ENCODE measurements around the gene MAP2K4. TPM values are rescaled to one million over a fixed set of nuclear protein-coding genes. Genes with fewer than 3 reads are reported as not detected.

MAP2K4 gene
- total RNA-seq, 1 donor from 2014 or later, result 61.9 TPM

DNA sequence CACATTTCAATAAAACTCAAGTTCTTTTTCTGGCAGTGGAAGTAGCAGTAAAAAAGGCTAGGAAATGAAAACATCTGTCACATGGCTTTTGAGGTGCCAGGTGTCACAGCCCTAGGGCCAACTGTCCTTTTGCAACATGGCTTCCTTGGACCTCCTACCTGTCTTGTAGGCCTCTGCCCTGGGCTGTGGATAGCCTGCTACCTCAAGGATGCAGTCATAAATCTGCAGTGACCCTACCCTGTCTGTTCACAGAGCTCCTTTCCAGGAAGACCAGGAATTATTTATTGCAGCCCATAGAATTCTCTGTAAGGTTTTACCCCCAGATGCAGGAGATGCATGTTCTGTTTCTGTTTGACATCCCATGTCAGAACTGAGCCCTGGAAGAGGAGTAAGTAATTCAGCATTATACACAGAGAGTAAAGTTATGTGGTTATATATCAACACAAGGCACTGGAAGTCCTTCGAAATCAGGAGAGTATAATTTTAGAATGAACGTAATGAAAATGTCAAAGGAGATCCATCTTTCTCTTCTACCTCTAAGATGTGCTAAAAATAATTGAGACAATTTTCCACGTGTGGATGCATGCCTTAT, 172.6 kb downstream of the MAP2K4 start:
- Mint-ChIP-seq H3K27me3 (ENCODE audit: insufficient read depth, low read depth) (no peaks in the 10 kb centered on the region), H3K4me1 (no peaks in the 10 kb centered on the region), H3K9me3 (peaks cover 3% of the 10 kb centered on the region), H3K27ac (no peak overlapping the region), H3K4me3 (no peak overlapping the region), H3K36me3 (no peaks in the 10 kb centered on the region)
- H3K79me2 ChIP-seq (ENCODE audit: low read depth), result no peaks in the 10 kb centered on the region
- H3F3A ChIP-seq (ENCODE audit: low read depth), result no peaks in the 10 kb centered on the region
- H3K27me3 ChIP-seq, result no peaks in the 10 kb centered on the region
- no peaks in the 10 kb centered on the region for H3K9me3 ChIP-seq (ENCODE audit: low read depth)
- DNase-seq (ENCODE audit: low spot score), result no peak
- no peak overlapping the region for H3K4me2 ChIP-seq
- no peaks in the 10 kb centered on the region for H3K36me3 ChIP-seq
- no peak overlapping the region for H3K9ac ChIP-seq
- H3K4me3 ChIP-seq, result no peak overlapping the region
- TF ChIP-seq CTCF (IDR thresholded peaks at IDR 0.05) (no peak), EZH2phosphoT487 (IDR thresholded peaks at IDR 0.05) (no peak), EZH2 (IDR thresholded peaks at IDR 0.05) (no peak)
- H2AFZ ChIP-seq (replicated peaks), result no peak overlapping the region
- no peak overlapping the region for H3K27ac ChIP-seq
- no peaks in the 10 kb centered on the region for H3K4me1 ChIP-seq
- no peaks in the 10 kb centered on the region for H4K20me1 ChIP-seq (ENCODE audit: low read depth)

MicroRNAs encoded within 50 kb of the gene (microRNA counts, 767-probe panel; counts per million panel counts)
- 460 counts per million, percentile 90 among the panel's probes with 10 or more counts for microRNA hsa-miR-744-5p

Small RNAs within 50 kb of the gene (microRNA-seq; reads per million reads assigned to microRNA genes)
- gene MIR744, result 3,667 reads per million, percentile 97 among the genes with 10 or more reads in this experiment

Small RNAs within 50 kb of the gene (small RNA-seq; reads per million reads assigned to genes)
- gene MIR744 (21.7 reads per million, percentile 97 among the genes with 10 or more reads in this experiment), gene RNU11-2P (not detected)

Other genes with a start within 250 kb of the MAP2K4 start
- gene ZNF18, start 23.4 kb upstream of the MAP2K4 start, total RNA-seq (ENCODE audit: low replicate concordance), result 10.8 and 15.9 TPM in 2 replicates